ENCODE data around the gene PHF14.
"Not testable (repeated sequence)": the region's sequence is repeated elsewhere in the genome, so short reads cannot be mapped to it uniquely, and the experiment has no call there.

Gene PHF14, protein sequence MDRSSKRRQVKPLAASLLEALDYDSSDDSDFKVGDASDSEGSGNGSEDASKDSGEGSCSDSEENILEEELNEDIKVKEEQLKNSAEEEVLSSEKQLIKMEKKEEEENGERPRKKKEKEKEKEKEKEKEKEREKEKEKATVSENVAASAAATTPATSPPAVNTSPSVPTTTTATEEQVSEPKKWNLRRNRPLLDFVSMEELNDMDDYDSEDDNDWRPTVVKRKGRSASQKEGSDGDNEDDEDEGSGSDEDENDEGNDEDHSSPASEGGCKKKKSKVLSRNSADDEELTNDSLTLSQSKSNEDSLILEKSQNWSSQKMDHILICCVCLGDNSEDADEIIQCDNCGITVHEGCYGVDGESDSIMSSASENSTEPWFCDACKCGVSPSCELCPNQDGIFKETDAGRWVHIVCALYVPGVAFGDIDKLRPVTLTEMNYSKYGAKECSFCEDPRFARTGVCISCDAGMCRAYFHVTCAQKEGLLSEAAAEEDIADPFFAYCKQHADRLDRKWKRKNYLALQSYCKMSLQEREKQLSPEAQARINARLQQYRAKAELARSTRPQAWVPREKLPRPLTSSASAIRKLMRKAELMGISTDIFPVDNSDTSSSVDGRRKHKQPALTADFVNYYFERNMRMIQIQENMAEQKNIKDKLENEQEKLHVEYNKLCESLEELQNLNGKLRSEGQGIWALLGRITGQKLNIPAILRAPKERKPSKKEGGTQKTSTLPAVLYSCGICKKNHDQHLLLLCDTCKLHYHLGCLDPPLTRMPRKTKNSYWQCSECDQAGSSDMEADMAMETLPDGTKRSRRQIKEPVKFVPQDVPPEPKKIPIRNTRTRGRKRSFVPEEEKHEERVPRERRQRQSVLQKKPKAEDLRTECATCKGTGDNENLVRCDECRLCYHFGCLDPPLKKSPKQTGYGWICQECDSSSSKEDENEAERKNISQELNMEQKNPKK

DNA sequence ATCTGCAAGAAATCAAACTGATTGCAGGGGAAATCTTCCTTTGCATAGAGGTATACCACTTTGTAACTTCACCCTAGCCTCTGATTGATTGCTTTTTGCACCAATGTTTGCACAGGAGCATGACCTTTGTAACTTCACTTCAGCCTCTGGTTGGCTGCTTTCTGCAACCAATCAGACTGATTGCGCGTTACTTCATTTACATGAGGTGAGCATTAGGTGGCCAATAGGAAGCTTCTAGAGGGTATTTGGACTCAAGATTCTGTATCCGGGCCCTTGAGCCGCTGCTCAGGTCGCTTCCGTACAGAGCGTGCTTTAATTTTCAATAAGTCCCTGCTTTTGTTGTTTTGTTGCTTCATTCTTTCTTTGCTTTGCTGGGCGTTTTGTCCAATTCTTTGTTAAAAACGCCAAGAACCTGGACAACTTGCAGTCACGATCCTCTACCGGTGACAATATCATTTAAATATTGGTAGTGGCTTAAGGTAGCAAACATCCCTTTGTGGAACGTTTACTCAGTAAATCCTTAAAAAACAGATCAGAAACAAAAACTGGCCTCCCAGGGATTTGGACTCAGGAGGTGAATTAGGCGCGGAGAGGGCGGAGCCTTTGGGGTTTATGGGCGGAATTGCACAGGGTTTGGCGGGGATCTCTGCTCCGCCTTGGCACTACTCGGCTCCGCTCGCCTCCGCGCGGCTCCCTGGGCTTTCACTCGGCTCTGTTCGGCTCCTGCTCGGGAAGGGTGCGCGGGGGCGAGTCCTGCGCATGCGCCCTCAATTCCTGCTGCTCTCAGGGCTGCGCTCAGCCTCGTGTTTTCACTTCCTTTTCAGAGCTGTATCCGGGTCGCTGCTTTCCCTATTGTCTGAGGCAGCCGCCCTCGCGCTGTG is at the start of gene PHF14:
Gene PHF14, plus strand, starts transcription at position 812 of the 881 bp plus-strand sequence. CDS start 452 bp downstream, outside the sequence.
- Mint-ChIP-seq H3K9me3 (no peaks in the 10 kb centered on the region), H3K27ac (peak within 1 kb of the TSS; percentile 94), H3K36me3 (peaks cover 20% of the 10 kb centered on the region), H3K27me3 (peaks cover 2% of the 10 kb centered on the region), H3K4me3 (peak within 1 kb of the TSS; percentile 91), H3K4me1 (peaks cover 47% of the 10 kb centered on the region)

DNA sequence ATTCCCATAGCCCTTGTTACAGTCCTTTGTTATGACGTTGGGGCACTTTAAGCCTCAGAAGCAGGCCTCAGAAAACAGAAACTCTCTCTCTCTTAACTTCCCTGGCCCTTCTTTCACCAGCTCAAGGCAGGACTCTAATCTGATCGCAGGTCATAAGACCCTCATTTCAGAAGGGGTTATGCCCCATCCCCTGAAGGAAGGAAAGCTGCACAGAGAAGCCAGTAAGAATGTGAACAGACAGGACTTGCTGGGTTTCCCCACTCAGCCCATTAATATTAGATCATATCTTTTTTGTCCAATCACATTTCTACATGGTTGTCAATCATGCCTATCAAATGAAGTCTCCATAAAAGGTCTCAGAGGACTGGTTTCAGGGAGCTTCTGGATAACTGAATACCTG is 49.3 kb upstream of the PHF14 start:
- Mint-ChIP-seq H3K9me3 (no peaks in the 10 kb centered on the region), H3K27ac (no peak overlapping the region), H3K36me3 (peaks cover 3% of the 10 kb centered on the region), H3K4me1 (no peaks in the 10 kb centered on the region), H3K4me3 (no peak overlapping the region), H3K27me3 (no peaks in the 10 kb centered on the region)

DNA sequence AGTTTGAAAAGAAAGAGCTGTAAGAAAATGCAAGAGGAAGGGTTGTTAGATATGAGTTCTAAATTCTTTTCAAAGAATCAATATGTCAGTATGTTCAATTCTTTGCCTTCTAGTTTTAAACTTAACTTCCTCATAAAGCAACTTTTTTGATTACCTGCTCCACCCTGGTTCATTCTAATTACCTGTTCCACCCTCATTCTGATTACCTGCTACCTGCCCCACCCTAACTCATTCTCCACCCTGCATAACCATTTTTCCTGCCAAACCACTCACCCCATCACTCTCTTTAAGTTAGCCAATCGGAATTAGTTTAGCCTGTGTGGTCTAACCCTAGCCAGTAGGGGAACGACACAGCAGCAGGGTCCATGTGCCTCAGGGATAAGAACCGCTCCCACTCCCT is 45.5 kb upstream of the PHF14 start:
- H3K36me3 Mint-ChIP-seq, H3K4me1 Mint-ChIP-seq, H3K27me3 Mint-ChIP-seq, H3K4me3 Mint-ChIP-seq, H3K9me3 Mint-ChIP-seq: not testable (repeated sequence)
- peak overlapping the region; percentile 30 for H3K27ac Mint-ChIP-seq

DNA sequence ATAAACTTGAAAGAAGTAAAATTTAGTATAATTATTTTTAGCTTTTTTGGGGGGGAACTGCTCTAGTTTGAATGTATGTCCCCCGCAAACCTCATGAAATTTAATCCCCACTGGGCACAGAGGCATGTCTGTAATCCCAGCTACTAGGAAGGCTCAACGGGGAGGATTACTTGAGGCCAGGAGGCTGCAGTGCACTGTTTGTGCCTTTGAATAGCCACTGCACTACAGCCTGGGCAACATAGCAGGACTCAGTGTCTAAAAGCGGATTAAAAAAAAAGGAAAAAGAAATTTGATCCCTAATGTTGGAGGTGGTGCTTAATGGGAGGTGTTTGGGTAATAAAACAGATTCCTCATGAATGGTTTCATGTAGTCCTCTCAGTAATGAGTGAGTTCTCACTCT is 43.1 kb upstream of the PHF14 start:
- H3K4me3 Mint-ChIP-seq, result no peak overlapping the region
- H3K27ac Mint-ChIP-seq, result no peak overlapping the region
- peaks cover 6% of the 10 kb centered on the region for H3K36me3 Mint-ChIP-seq
- no peaks in the 10 kb centered on the region for H3K9me3 Mint-ChIP-seq
- peaks cover 13% of the 10 kb centered on the region for H3K4me1 Mint-ChIP-seq
- no peaks in the 10 kb centered on the region for H3K27me3 Mint-ChIP-seq

DNA sequence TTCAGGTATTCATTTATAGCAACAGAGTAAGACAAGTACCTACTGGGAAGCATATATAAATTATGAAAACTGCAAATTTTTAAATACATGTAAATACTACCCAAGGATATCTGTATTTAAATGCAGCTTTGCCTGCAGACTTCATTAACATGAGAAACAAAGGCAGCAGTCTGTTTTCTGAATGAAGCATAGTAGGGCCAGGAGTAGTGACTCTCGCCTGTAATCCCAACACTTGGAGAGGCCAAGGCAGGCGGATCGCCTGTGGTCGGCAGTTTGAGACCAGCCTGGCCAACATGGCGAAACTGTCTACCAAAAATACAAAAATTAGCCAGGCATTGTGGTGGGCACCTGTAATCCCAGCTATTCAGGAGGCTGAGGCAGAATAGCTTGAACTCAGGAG is 42.5 kb upstream of the PHF14 start:
- Mint-ChIP-seq H3K27me3 (no peaks in the 10 kb centered on the region), H3K4me1 (peaks cover 19% of the 10 kb centered on the region), H3K27ac (no peak overlapping the region), H3K36me3 (peaks cover 8% of the 10 kb centered on the region), H3K9me3 (no peaks in the 10 kb centered on the region), H3K4me3 (no peak overlapping the region)

DNA sequence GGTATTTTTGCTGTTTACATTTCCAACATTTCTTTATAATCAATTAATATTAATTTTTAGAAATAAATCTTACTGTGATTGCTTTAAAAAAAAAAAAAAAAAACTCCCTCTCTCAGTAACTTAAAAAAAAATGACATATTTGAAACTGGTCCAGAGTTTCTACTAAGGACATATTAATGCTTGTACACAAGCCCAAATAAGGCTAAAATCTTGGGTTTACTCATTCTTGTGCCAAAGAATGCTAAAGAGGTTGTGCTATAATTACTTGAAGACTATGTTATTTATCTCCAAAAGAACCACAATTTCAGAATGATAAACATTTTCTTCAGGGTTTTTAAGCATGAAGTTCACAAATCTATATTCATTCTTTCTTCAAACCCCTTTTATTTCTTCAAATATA is 39.4 kb upstream of the PHF14 start:
- Mint-ChIP-seq H3K9me3 (no peaks in the 10 kb centered on the region), H3K27ac (peak overlapping the region; percentile 68), H3K36me3 (peaks cover 13% of the 10 kb centered on the region), H3K4me3 (no peak overlapping the region), H3K4me1 (peaks cover 47% of the 10 kb centered on the region), H3K27me3 (no peaks in the 10 kb centered on the region)

DNA sequence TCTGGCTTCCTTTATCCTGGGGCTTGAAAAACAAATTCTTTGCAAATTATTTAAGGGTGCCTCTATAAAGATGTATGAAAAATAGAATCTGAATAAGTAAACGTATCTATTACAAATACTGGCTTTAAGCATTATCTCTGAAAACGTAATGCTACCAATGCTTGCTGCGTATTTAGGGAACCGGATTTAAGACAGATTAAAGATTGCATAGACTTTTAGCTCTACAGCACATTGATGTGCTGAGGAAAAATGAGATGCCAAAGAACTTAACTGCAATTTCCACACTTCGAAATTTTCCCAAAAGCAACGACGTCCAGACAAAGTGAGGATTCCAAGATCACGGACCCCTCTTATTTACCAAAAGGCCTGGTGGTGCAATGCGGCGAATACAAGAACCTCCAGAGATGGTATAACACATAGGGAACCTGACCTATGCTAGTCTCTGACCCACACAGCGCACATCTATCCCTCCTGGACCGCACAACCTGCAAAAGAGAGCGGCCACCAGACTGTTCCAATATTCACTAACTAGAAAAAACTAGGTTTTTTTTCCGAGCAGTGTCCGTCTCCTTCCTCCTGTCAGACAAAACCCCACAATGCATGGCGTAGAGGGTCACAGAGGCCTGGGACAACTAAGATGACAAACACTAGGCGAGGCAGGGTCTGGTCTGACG is 34.3 kb upstream of the PHF14 start:
- Mint-ChIP-seq H3K36me3 (peaks cover 7% of the 10 kb centered on the region), H3K27me3 (no peaks in the 10 kb centered on the region), H3K4me1 (peaks cover 46% of the 10 kb centered on the region), H3K9me3 (no peaks in the 10 kb centered on the region), H3K27ac (no peak overlapping the region), H3K4me3 (no peak overlapping the region)

DNA sequence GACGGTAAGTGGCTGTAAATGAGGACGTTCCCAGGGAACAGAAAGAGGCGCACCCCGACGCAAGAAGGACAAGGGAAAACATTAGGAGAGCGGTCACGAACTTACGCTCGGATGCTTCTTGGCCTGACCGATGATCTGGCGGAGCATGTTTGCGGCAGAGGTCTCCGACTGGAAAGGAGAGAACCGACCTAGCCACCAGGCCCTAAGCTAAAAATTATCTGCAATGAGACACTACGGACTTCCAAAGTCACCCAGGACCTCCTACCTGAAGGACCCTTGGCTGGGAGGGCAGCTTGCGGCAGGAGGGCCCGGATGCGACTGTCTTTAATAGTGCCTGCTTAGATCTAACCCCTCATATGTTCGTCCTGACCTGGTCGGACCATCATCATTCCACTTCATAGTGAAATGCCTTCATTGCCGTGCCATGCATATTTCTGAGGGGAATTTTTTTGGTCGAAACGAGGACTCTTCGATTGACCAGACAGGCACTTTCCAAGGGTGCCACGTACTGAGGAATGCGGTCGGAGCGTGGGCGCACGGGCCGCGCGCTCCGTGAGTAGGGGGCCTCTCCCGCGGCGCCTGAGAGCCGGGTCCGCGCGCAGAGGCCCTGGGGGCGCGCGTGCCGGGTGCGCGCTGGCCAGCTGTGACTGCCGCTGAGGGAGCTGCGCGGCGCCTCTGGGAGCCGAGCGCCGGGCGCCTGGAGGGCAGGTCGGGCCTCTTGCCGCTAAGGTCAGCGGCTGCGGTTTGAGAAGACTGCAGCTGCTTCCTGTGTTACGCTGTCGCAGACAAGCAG is 33.6 kb upstream of the PHF14 start:
- no peak overlapping the region for H3K27ac Mint-ChIP-seq
- H3K4me3 Mint-ChIP-seq, result no peak overlapping the region
- peaks cover 7% of the 10 kb centered on the region for H3K36me3 Mint-ChIP-seq
- H3K9me3 Mint-ChIP-seq, result no peaks in the 10 kb centered on the region
- peaks cover 40% of the 10 kb centered on the region for H3K4me1 Mint-ChIP-seq
- no peaks in the 10 kb centered on the region for H3K27me3 Mint-ChIP-seq

DNA sequence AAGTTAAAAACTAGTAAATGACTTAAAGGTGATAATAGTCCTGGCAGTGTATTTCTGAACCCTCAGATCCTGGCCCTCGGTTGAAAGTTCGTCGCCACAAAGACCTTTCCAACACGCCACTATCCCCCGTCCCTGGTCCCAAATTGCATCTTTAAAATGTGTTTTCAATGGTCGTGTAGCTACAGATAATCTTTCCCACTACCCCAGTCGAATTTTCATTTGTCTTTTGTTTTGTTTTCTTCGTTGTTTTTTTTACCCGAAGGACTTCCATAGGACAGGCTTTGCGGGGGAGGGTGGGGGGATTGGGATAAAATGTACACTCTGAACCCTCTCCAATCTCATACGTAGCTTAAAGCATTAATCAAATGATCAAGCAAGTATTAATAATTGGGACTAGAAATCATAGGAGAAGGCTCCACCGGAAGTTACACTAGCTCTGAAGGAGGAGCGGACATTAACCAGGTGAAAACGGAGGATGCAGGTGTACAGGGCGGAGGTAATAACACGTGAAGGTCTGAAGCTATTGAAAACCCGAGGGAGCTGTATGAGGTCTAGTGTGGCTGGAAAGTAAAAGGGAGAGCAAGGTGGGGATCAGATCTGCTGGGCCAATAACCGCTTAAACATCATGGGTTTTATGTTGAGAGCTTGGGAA is 32.8 kb upstream of the PHF14 start:
- Mint-ChIP-seq H3K27ac (no peak overlapping the region), H3K4me3 (no peak overlapping the region), H3K36me3 (peaks cover 7% of the 10 kb centered on the region), H3K27me3 (no peaks in the 10 kb centered on the region), H3K9me3 (no peaks in the 10 kb centered on the region), H3K4me1 (peaks cover 32% of the 10 kb centered on the region)

DNA sequence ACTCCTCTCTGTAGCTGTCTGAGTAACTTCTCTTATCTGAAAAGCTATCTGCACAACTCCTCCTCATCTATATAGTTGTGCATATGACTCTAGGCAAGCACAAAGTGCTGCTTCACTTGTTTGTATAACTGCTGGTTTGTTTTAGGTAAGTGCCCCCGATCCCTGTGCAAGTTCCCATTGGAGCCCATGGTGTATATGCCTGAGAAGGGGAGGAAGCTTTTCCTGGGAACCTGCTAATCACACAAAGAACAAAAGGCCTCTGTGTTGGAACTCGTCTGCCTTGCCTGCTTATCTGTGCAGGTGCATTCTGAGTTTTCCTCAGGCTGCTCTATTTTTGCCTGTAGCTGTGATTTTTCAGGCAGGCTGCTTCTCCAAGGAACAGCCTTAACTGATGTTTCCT is 23.2 kb upstream of the PHF14 start:
- no peaks in the 10 kb centered on the region for H3K36me3 Mint-ChIP-seq
- H3K9me3 Mint-ChIP-seq, result no peaks in the 10 kb centered on the region
- no peak overlapping the region for H3K27ac Mint-ChIP-seq
- H3K4me3 Mint-ChIP-seq, result no peak overlapping the region
- H3K27me3 Mint-ChIP-seq, result peaks cover 4% of the 10 kb centered on the region
- H3K4me1 Mint-ChIP-seq, result no peaks in the 10 kb centered on the region

DNA sequence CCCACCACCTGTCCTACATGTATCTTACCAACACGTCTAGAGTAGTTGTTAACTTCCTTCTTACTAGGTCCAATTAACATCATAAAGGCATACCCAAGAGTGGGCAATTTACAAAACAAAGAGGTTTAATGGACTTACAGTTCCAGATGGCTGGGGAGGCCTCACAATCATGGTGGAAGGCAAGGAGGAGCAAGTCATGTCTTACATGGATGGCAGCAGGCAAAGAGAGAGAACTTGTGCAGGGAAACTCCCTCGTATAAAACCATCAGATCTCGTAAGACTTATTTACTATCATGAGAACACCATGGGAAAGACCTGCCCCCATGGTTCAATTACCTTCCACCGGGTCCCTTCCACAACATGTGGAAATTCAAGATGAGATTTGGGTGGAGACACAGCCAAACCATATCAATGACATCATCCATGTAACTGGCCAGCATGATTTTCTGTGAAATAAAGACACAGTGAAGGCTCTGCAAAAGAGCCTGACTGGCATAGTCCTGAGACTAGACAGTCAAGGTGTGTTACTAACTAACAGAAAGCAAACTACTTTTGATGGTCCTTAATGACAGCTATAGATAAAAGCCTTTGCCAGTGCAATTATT is 22.6 kb upstream of the PHF14 start:
- H3K4me3 Mint-ChIP-seq, H3K9me3 Mint-ChIP-seq, H3K27me3 Mint-ChIP-seq, H3K27ac Mint-ChIP-seq, H3K4me1 Mint-ChIP-seq, H3K36me3 Mint-ChIP-seq: not testable (repeated sequence)

DNA sequence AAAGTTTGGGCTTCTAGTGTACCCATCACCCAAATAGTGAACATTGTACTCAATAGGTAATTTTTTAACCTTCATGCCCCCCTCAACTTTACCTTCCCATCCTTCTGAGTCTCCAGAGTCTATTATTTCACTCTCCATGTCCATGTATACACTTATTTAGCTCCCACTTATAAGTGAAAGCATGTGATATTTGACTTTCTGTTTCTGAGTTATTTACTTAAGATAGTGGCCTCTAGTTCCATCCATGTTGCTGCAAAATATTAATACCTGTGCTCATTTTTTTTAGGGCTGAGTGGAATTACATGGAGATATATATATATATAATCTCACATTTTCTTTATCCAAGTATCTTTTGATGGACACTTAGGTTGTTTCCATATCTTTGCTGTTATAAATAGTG is 21.1 kb upstream of the PHF14 start:
- H3K9me3 Mint-ChIP-seq, result no peaks in the 10 kb centered on the region
- no peaks in the 10 kb centered on the region for H3K4me1 Mint-ChIP-seq
- H3K27me3 Mint-ChIP-seq, result peaks cover 4% of the 10 kb centered on the region
- no peaks in the 10 kb centered on the region for H3K36me3 Mint-ChIP-seq
- no peak overlapping the region for H3K4me3 Mint-ChIP-seq
- no peak overlapping the region for H3K27ac Mint-ChIP-seq

DNA sequence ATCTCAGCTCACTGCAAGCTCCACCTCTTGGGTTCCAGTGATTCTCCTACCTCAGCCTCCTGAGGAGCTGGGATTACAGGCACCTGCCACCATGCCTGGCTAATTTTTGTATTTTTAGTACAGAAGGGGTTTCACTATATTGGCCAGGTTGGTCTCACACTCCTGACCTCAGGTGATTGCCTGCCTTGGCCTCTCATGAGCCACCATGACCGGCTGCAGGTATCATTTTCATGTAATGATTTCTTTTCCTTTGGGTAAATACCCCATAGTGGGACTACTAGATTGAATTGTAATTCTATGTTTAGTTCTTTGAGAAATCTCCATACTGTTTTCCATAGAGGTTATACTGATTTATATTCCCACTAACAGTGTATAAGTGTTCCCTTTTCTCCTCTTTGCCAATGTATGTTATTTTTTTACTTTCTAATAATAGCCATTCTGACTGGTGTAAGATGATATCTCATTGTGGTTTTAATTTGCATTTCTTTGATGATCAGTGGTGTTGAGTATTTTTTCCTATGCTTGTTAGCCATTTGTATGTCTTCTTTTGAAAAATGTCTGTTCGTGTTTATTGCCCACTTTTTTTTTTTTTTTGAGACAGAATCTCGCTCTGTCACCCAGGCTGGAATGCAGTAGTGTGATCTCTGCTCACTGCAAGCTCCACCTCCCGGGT is 20.5 kb upstream of the PHF14 start:
- not testable (repeated sequence) for H3K9me3 Mint-ChIP-seq, H3K27me3 Mint-ChIP-seq, H3K4me1 Mint-ChIP-seq, H3K36me3 Mint-ChIP-seq, H3K4me3 Mint-ChIP-seq, H3K27ac Mint-ChIP-seq

Data from activated naive CD4-positive, alpha-beta T cell treated with anti-CD3 and anti-CD28 coated beads, Interleukin-2, amount 50 U/mL, for 24 hours (primary cell).